HFFc6 (cell line): ENCODE data around the gene TSPAN9. TPM values are rescaled to one million over a fixed set of nuclear protein-coding genes. Genes with fewer than 3 reads are reported as not detected.

Experiments used
- DNase-seq: peaks from one replicate; pipeline ENCODE4 v3.0.0-alpha.2; 2018
- H3K27ac Mint-ChIP-seq: 2 replicates; pipeline ENCODE4 v1.8.0; 2020; ENCODE audit warnings: mild to moderate bottlenecking, mixed read lengths
- H3K27me3 Mint-ChIP-seq: 2 replicates; pipeline ENCODE4 v1.8.0; 2021; ENCODE audit warnings: mild to moderate bottlenecking, moderate library complexity, mixed read lengths; ENCODE audit not compliant: insufficient read depth
- H3K36me3 Mint-ChIP-seq: 2 replicates; pipeline ENCODE4 v1.8.0; 2021; ENCODE audit warnings: low read depth, mixed read lengths
- H3K4me1 Mint-ChIP-seq: 2 replicates; pipeline ENCODE4 v1.8.0; 2020; ENCODE audit warnings: low read depth, mixed read lengths
- H3K4me3 Mint-ChIP-seq: 2 replicates; pipeline ENCODE4 v1.8.0; 2020; ENCODE audit warnings: mild to moderate bottlenecking, moderate library complexity, mixed read lengths
- H3K9me3 Mint-ChIP-seq: 2 replicates; pipeline ENCODE4 v1.8.0; 2020; ENCODE audit warnings: mild to moderate bottlenecking, mixed read lengths
- CTCF ChIP-seq: fragments of 200-600 bp; sonication (generic); IDR thresholded peaks from 2 replicates; pipeline ENCODE4 v1.5.0; 2021; ENCODE audit warnings: antibody characterized with exemption, mild to moderate bottlenecking
- total RNA-seq, 6 experiments: library from RNA; stranded (reverse); fragmentation: NEBNext Ultra II Directional; extraction: Animal tissue kit (Norgen Biotek cat#: 25700); gene quantifications; 2 replicates in 1 of 6; 3 replicates in 5 of 6; pipeline ENCODE4 v1.2.3, GENCODE V29; 2021

Gene TSPAN9
- total RNA-seq, 6 experiments from 2014 or later, result 18.1 to 35.8 (median 22.7) TPM

- Mint-ChIP-seq H3K4me1 (peaks cover 11% of the 10 kb centered on the region; the same call in 1 of the 2 replicates), H3K27ac (no peak overlapping the region), H3K36me3 (no peaks in the 10 kb centered on the region), H3K27me3 (no peaks in the 10 kb centered on the region; the same call in 1 of the 2 replicates), H3K9me3 (no peaks in the 10 kb centered on the region), H3K4me3 (no peak overlapping the region)
- no peak for TF ChIP-seq CTCF
- DNase-seq, result no peak
These were observed 74.9 kb downstream of the TSPAN9 start for GRCh38 chr12:3152011-3152511.

GRCh38 chr12:3152892-3153291 is 75.7 kb downstream of the TSPAN9 start:
- Mint-ChIP-seq H3K36me3 (no peaks in the 10 kb centered on the region), H3K4me3 (no peak overlapping the region), H3K9me3 (no peaks in the 10 kb centered on the region), H3K27me3 (no peaks in the 10 kb centered on the region; the same call in 1 of the 2 replicates), H3K4me1 (peaks cover 11% of the 10 kb centered on the region; the same call in 1 of the 2 replicates), H3K27ac (no peak overlapping the region)
- no peak for TF ChIP-seq CTCF
- DNase-seq, result no peak

- no peaks in the 10 kb centered on the region; the same call in 1 of the 2 replicates for H3K27me3 Mint-ChIP-seq
- H3K4me3 Mint-ChIP-seq, result no peak overlapping the region
- H3K27ac Mint-ChIP-seq, result no peak overlapping the region
- no peak for DNase-seq
- H3K36me3 Mint-ChIP-seq, result no peaks in the 10 kb centered on the region
- TF ChIP-seq CTCF, result no peak
- H3K9me3 Mint-ChIP-seq, result no peaks in the 10 kb centered on the region
- peaks cover 16% of the 10 kb centered on the region for H3K4me1 Mint-ChIP-seq
These were observed 76.8 kb downstream of the TSPAN9 start for GRCh38 chr12:3154006-3154405.

GRCh38 chr12:3155702-3156370 is 78.7 kb downstream of the TSPAN9 start:
- Mint-ChIP-seq H3K27ac (no peak overlapping the region), H3K4me3 (no peak overlapping the region), H3K27me3 (no peaks in the 10 kb centered on the region; the same call in 1 of the 2 replicates), H3K36me3 (no peaks in the 10 kb centered on the region), H3K4me1 (peaks cover 31% of the 10 kb centered on the region), H3K9me3 (no peaks in the 10 kb centered on the region)
- no peak for DNase-seq
- TF ChIP-seq CTCF, result no peak

- Mint-ChIP-seq H3K4me1 (peaks cover 27% of the 10 kb centered on the region), H3K4me3 (no peak overlapping the region), H3K9me3 (no peaks in the 10 kb centered on the region), H3K27ac (no peak overlapping the region), H3K27me3 (peaks cover 3% of the 10 kb centered on the region; the same call in 1 of the 2 replicates), H3K36me3 (peaks cover 7% of the 10 kb centered on the region; the same call in 1 of the 2 replicates)
- DNase-seq, result no peak
- TF ChIP-seq CTCF, result no peak
These were observed 80.6 kb downstream of the TSPAN9 start for GRCh38 chr12:3157581-3158323.
